SHP77 (cell line): ENCODE results near the gene TMEM170A.

ENCODE experiments used
- DNase-seq, 2 experiments: peaks; one replicate each; lab custom pipeline; 2025; lab: John Stamatoyannopoulos, UW

TMEM170A gene

GRCh38 chr16:75401691-75402090 is 62.8 kb downstream of the TMEM170A start:
- DNase-seq, result no peak

- no peak for DNase-seq
Observed at GRCh38 chr16:75398333-75398732, 66.2 kb downstream of the TMEM170A start.

GRCh38 chr16:75394941-75395340 is 69.5 kb downstream of the TMEM170A start:
- DNase-seq, result no peak
